Ammon's horn (tissue), 1 donor: ENCODE data around the gene TACC3.
A peak's percentile ranks its signal among the peaks of the same experiment; 100 is the strongest.

Experiments
- DNase-seq: peaks from one replicate; pipeline ENCODE4 v3.0.0-alpha.2; 2016; ENCODE audit warnings: low spot score

Gene TACC3

DNA sequence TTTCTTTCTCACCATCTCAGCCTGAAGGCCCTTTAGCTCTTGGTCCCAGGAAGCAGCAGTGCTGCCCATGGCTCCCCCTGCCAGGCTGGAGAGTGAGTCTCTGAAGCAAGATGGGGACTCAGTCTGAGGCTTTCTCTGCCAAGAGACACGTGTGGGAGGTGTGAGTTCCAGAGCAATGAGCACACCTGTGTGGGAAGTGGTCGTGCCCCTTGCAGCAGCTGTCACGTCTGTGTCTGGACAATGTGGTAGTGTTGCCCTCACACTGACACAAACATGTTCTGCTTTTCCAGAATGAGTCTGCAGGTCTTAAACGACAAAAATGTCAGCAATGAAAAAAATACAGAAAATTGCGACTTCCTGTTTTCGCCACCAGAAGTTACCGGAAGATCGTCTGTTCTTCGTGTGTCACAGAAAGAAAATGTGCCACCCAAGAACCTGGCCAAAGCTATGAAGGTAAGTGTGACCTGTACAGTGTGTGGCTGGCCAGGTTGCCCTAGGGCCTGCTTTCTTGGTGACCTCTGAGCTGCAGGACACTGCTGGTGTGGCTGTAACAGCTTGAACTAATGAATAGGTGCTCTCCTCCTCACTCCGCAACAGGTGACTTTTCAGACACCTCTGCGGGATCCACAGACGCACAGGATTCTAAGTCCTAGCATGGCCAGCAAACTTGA, 1.9 kb downstream of the TACC3 start:
- DNase-seq: no peak

DNA sequence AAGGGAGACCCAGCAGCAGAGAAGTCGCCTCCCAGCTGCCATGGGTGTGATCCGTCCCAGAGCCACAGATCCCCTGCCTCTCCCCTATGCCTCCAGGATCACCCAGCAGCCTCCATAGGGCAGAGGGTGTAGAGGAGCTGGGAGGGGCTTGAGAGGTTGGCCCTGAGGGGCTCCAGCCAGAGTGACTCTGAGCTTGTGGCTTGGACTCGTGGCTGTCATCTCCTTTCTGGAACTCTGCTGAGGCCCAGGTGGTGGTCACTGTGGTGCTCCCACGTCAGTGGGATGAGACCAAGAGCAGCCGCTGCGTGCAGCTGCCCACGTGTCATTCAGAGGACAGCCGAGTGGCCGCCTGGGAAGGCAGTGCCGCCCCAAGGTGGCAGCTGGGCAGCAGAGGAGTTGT, 4.2 kb downstream of the TACC3 start:
- DNase-seq: no peak

DNA sequence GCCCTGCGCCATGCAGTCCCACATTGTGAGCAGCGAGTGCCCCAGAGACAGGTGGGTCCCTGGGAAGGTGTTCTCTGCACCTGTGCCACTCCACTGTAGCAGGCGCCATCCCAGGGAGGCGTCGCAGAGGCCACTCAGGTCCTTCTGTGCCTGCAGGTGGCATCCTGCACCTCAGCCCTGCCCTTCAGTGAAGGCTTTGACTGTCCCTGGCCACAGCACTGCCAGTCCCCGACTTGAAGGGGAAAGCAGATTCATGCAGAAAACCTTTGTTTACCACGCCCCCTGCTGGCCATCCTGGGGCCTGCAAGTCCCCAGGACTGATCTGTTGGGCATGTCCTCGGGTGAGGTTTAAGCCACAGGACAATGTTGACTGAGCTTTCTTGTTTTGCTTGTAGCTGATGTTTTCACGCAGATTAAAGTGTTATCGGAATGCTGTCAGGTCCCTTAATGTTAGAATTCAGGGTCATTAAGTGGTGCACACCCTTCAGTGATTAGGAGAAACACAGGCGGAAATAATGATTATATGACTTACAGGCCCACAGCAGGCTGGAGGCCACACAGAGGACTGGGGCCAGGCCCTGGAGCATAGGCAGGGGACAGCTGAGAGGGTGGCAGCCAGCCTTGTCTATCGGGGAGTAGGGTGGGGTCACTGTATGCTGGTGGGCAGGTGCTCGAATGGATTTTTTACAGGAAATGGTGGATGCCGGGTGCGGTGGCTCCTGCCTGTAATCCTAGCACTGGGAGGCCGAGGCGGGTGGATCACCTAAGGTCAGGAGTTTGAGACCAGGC, 5.0 kb downstream of the TACC3 start:
- peak; percentile 91 for DNase-seq

DNA sequence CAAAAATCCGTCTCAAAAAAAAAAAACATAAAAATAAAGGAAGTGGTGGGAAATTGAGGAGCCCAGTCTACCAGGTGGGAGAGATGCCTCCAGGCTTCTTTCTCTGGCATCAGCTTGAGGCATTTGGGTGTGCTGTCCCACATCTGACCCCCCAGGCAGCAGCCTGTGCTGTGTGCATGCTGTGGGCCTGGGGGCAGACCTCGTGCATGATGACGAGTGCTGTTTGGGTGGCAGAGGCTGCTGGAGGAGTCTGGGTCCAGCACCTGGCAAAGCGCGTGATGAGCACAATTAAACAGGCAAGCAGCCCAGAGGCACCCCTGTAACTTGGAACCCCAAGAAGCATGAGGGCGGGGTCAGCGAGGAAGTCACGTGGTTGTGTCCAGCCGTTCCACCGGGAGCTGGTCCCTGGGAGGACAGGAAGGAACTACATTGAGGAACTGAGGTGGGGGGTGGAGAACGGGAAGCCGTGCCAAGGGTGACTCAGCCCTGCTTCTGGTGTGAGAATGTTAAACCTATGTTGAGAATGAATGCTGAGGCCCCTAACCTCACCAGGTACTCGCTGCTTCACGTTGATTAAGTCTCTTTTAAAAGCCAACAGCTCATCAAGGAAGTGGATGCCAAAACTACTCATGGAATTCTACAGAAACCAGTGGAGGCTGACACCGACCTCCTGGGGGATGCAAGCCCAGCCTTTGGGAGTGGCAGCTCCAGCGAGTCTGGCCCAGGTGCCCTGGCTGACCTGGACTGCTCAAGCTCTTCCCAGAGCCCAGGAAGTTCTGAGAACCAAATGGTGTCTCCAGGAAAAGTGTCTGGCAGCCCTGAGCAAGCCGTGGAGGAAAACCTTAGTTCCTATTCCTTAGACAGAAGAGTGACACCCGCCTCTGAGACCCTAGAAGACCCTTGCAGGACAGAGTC, 6.1 kb downstream of the TACC3 start:
- DNase-seq: peak; percentile 55

DNA sequence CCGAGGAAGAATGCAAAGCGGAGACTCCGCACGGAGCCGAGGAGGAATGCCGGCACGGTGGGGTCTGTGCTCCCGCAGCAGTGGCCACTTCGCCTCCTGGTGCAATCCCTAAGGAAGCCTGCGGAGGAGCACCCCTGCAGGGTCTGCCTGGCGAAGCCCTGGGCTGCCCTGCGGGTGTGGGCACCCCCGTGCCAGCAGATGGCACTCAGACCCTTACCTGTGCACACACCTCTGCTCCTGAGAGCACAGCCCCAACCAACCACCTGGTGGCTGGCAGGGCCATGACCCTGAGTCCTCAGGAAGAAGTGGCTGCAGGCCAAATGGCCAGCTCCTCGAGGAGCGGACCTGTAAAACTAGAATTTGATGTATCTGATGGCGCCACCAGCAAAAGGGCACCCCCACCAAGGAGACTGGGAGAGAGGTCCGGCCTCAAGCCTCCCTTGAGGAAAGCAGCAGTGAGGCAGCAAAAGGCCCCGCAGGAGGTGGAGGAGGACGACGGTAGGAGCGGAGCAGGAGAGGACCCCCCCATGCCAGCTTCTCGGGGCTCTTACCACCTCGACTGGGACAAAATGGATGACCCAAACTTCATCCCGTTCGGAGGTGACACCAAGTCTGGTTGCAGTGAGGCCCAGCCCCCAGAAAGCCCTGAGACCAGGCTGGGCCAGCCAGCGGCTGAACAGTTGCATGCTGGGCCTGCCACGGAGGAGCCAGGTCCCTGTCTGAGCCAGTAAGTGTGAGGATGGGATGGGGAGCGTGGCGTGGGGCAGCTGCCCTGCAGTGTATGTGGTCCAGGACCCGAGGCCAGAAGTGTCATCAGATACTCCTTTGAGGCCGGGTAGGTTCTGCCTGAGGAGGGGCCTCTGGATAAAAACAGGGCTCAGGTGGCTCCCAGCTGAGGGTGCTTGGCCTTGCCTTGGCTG, 7.0 kb downstream of the TACC3 start:
- DNase-seq: no peak

DNA sequence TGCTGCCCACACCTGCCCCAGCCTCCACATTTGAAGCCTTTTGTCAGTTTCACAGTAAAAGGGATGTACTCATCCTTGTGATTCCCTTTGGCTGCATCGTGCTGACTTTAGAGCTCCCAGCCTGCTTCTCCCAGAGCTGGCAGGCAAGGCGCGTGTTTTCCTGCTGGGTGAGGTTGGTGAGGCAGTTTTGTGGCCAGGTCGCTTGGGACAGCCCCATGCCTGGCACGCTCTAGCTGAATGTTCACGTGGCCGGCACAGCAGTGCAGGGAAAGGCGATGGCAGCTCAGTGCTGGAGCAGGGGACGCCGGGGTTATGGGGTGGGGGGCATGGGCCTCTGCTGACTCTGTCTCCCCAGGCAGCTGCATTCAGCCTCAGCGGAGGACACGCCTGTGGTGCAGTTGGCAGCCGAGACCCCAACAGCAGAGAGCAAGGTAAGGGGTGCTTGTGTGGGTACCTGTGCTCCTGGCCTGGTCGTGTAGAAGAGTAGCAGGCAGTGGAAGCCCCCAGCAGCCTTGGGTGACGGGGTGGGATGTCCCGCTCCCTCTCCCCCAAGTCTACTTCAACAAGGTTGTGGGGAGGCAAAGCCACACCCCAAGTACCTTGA, 9.3 kb downstream of the TACC3 start:
- DNase-seq: no peak

DNA sequence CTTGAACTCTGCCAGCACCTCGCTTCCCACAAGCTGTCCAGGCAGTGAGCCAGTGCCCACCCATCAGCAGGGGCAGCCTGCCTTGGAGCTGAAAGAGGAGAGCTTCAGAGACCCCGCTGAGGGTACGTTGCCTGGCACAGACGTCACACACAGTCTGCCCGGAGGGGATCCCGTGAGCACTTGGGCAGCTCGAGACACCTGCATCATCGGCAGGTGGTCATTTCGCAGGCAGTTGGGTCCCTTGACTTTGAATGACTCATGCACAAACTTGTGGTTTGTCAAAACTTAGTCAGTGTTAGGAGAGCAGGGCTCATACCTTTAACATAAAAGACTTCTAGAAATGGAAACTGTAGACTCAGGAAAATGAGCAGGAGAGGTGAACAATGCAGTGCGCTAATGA, 9.9 kb downstream of the TACC3 start:
- no peak for DNase-seq

DNA sequence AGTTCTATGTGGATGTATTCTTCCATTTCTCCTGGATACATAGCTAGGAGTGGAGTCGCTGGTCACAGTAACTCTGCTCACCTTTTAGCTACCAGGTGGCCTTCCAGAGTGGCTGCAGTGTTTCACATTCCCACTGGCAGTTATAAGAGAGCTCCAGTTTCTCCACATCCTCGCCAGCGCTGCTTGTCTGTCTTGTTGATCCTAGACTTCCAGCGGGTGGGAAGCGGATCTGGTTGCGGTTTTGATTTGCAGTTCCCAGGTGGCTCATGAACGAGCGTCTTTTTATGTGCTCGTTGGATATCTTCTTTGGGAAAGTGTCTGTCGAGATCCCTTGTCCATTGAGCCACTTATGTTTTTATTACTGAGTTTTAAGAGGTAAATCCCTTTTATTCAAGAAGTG, 11.6 kb downstream of the TACC3 start:
- DNase-seq: no peak

DNA sequence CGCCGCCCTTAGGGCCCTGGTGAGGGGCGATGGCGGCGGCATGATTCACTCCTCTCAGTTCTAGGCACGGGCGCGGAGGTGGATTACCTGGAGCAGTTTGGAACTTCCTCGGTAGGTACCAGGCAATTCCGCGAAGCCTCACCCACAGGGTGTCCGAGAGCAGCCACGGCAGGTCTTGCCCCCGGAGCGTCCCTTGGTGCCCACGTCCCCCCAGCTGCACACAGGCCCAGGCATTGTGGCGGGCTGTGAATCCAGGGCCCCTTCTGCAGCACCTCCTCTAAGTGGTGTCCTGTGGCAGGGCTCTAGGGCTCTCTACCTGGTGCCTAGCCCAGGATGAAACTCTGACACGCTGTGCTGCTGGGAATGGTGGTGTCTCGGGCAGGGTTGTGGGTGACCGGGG, 13.9 kb downstream of the TACC3 start:
- DNase-seq: no peak

DNA sequence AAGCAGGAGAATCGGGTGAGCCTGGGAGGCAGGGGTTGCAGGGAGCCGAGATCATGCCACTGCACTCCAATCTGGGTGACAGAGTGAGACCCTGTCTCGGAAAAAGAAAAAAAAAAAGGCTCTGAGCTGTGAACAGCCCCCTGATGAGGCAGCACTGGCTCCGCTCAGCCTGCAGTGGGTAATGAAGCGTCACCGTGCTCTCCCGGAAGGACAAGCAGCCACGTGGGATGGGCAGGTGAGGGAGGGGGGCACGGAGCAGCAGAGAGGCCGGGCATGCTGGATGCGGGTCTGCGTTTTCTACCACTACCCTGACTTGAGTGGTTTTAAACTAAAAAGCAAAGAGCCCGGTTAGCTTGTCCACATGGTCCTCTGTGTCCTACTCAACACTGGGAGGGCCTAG, 15.5 kb downstream of the TACC3 start:
- no peak for DNase-seq

DNA sequence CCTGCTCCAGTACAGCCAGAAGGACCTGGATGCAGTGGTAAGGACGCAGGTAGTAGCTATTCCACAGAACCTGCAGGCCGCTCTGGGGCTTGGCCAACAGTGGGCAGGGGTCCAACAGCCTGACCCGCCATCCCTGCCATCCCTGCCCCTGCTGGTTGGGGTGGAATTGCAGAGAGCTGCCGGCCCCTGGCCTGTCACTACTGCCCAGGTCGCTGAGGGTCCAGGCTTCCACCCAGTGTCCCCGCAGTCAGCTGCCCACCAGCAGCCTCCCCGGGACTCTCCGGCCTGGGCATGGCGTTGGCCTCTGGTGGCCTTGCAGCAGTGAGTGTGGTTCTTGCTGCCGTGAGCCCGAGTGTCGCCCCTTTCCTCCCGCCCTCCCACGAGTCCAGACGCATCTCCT, 16.3 kb downstream of the TACC3 start:
- no peak for DNase-seq

DNA sequence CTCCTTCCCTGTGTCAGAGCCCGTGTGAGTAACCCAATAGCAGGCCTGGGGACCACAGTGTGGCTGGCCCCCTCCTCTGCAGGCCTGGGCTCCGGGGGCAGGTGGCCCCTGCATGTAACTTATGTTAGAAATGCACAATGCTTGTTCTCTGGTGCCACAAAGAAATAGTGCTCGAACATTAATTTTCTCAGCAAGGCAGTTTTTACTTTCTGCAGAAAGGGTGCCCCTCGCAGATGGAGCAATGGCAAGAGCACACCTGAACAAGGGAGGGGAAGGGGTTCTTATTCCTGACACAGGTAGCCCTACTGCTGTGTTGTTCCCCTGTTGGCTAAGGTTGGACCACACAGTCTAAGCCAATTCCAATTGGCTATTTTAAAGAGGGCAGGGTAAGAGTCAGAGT, 17.1 kb downstream of the TACC3 start:
- no peak for DNase-seq

DNA sequence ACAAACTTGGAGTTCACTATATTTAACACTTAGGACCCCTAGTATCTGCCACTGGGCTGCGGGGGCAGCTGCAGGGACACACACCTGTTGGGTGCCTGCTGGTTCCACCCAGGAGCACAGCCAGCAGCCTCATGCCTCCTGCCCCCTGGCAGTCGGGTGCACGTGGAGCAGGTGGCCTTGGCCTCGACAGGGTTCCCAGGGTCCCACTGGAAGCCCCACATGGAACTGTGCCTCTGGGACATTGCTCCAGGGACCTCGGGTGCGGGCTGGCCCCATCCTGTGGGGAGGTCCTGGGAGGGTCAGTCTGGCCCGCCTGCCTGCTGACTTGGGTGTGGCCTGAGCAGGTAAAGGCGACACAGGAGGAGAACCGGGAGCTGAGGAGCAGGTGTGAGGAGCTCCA, 18.0 kb downstream of the TACC3 start:
- no peak for DNase-seq

DNA sequence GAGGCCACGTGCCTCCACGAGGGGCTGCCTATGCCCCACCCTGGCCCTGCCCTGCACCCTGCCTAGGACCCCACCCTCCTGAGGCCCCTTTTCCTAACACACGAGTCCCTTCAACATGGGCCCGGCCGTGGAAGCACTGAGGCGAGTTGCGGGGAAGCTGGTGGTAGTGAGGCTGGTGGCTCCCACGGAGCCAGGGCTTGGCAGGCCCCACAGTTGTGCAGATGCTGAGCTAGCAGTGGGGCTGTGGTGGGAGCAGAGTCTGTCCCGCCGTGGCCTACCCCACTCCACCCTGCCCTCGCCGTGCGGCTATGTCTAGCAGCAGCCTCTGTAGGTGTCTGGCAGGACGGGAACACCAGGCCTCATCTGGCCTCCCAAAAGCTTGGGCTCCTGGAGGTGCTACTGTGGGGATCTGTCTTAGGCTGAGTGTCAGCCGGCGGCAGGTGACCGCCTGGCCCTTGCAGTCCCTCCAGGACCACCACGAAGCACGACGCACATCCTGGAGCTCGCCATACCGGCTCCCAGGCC, 18.8 kb downstream of the TACC3 start:
- no peak for DNase-seq

DNA sequence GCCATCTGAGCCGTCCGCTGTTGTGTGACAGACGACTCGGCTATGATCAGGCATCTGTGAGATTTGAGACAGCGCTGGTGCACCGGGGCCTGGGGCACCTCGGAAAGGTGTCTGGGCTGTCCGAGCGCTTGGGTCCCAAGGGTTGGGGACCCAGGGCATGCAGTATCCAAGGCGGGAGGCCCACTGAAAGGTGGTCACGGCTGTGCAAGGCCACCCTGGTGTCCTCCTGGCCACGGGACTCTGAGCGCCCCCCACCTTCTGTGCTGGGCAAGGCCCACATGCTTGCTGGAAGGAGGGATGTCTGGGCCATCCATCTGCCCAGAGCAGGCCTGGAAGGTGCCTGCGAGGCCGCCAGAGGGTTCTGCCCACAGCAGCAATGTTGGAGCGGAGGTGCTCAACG, 19.9 kb downstream of the TACC3 start:
- no peak for DNase-seq

DNA sequence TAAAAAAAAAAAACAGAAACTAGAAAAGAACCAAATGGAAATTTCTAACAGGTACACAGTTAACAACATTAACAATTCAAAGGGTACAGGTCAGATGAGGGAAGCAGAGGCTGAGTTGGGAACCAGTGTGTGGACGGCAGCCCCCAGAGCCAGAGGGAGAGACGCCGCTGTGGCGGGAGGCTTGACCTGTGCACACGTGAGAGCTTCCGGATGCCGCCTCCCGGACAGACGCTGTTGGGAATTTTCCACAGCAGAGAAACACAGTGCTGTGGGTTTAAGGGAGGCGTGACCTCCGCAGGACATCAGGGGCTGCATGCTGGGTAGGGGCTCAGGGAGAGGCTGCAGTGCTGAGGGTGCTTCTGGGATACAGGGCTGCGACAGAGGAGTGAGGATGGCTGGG, 22.2 kb downstream of the TACC3 start:
- no peak for DNase-seq

DNA sequence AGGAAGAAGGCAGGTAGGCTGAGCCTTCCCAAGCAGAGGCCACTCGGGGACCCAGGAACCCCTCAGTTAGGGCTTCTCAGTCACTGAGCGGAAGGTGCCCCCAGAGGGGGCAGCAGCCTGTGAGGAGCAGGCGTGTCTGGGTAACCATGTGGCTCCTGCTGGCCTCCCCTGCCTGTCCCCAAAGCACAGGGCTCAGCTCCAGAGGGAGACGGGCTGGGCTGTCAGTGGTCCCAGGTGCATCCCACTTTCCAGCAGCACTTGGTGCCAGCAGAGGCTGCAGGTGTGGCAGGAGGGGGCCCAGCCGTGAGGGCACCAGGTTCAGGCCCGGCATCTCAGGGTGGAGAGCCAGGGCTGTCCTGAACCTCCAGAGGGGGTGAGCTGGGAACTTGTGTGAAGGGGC, 22.7 kb downstream of the TACC3 start:
- no peak for DNase-seq

DNA sequence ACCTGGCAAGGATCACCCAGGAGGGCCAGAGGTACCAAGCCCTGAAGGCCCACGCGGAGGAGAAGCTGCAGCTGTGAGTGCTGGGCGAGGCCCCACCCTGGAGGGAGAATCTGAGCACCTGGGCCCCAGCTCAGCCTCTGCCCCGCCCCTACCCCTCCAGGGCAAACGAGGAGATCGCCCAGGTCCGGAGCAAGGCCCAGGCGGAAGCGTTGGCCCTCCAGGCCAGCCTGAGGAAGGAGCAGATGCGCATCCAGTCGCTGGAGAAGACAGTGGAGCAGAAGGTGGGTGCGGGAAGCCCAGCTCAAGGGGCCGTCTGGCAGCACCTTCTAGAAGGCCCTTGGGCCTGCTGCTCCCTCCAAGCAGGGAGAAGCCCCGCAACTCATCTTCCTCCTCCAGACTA, 23.2 kb downstream of the TACC3 start:
- no peak for DNase-seq

DNA sequence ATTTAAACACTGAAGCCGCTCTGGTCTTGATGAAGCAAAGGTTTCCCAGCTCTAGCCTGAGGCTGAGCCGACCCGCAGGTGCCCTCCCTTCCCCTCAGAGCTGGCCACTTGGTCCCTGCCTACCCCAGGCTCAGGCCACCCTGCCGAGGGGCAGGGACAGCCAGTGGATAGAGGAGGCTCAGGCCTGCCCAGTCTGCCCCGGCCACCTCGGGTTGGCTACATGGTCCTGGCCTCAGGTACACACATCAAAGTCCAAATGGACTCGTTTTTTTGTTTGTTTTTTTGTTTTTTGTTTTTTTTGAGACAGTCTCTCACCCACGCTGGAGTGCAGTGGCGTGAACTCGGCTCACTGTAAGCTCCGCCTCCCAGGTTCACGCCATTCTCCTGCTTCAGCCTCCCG, 23.8 kb downstream of the TACC3 start:
- DNase-seq: no peak

DNA sequence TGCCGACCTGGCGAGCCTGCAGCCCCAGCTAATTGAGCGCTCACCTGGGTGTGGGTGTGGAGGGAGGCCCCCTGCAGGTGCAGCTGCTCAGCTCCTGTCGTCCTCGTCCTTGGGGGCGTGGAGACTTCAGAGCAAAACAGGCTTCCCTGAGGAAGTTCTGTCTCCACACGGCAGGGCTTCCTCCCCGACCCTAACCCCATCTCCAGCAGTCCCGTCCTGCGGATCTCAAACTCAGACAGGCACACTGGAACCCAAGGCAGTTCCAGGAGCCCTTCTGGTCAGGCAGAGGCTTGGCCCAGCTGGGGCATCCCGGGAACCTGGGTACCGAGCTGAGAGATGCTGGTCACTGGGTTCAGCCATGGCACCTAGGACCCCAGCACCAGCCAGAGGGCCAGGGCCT, 24.4 kb downstream of the TACC3 start:
- DNase-seq: no peak

DNA sequence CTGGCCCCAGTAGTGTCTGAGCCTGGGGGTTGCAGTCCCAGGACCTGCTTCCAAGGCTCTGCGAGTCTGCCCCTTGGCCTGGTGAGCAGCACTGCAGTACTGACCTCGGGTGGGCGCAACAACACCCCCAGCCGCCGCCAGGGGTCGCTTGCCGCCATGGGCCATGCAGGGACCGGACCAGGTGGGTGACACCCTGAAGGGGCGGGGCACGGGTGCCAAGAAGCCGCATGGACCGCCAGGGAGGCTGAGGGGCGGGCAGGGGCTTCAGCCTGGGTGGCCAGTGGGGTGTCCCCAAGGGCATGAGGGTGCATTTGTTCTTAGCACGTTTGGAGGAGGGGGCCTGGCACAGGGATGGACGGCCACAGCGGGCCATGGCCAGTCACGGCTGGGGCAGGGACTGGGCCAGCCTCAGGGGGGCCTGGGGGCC, 25.0 kb downstream of the TACC3 start:
- no peak for DNase-seq
